Measurements from ENCODE around the gene RASGRP4. TPM values are rescaled to one million over a fixed set of nuclear protein-coding genes. Genes with fewer than 3 reads are reported as not detected.
"Not testable (repeated sequence)": the region's sequence is repeated elsewhere in the genome, so short reads cannot be mapped to it uniquely, and the experiment has no call there.

The RASGRP4 gene
- total RNA-seq: 10 to 100 TPM; 10.1 to 11.3 TPM

- H3K27ac Mint-ChIP-seq: peak within 1 kb of the TSS; percentile 96
- H3K9me3 Mint-ChIP-seq: no peaks in the 10 kb centered on the region
- ATAC-seq (replicated peaks in 1 of 2) (peak; percentile 24), DNase-seq (peak; percentile 66 to 70)
- no peaks in the 10 kb centered on the region for H3K36me3 Mint-ChIP-seq (ENCODE audit: insufficient read depth in 2 of 2)
- H3K27me3 Mint-ChIP-seq (ENCODE audit: low read depth): no peaks in the 10 kb centered on the region
- peak within 1 kb of the TSS; percentile 77 to 94 for H3K4me3 Mint-ChIP-seq
- H3K4me1 Mint-ChIP-seq (ENCODE audit: low read depth): peaks cover 42% of the 10 kb centered on the region
Measured at GRCh38 chr19:38425810-38426466, at the start of gene RASGRP4. Gene RASGRP4 (minus strand): TSS chr19:38426219. CDS start chr19:38426091, 128 bp downstream.

- H3K4me3 Mint-ChIP-seq: no peak overlapping the region
- peaks cover 14% of the 10 kb centered on the region for H3K27me3 Mint-ChIP-seq (ENCODE audit: low read depth)
- no peaks in the 10 kb centered on the region for H3K9me3 Mint-ChIP-seq
- DNase-seq (no peak), ATAC-seq (replicated peaks in 1 of 2) (no peak)
- no peak overlapping the region for H3K27ac Mint-ChIP-seq
- H3K4me1 Mint-ChIP-seq (ENCODE audit: low read depth): no peaks in the 10 kb centered on the region
- no peaks in the 10 kb centered on the region for H3K36me3 Mint-ChIP-seq (ENCODE audit: insufficient read depth in 2 of 2)
Measured at GRCh38 chr19:38475176-38475575, 49.2 kb upstream of the RASGRP4 start.

- H3K36me3 Mint-ChIP-seq (ENCODE audit: insufficient read depth in 2 of 2): no peaks in the 10 kb centered on the region
- ATAC-seq (replicated peaks in 1 of 2): no peak
- no peak overlapping the region for H3K27ac Mint-ChIP-seq
- H3K27me3 Mint-ChIP-seq (ENCODE audit: low read depth): peaks cover 13% of the 10 kb centered on the region
- no peaks in the 10 kb centered on the region for H3K4me1 Mint-ChIP-seq (ENCODE audit: low read depth)
- H3K9me3 Mint-ChIP-seq: no peaks in the 10 kb centered on the region
- H3K4me3 Mint-ChIP-seq: no peak overlapping the region
- no peak for DNase-seq
Measured at GRCh38 chr19:38473201-38473600, 47.2 kb upstream of the RASGRP4 start.

- H3K4me3 Mint-ChIP-seq; H3K9me3 Mint-ChIP-seq; ATAC-seq (replicated peaks in 1 of 2); DNase-seq; H3K36me3 Mint-ChIP-seq (ENCODE audit: insufficient read depth in 2 of 2); H3K27ac Mint-ChIP-seq; H3K27me3 Mint-ChIP-seq (ENCODE audit: low read depth); H3K4me1 Mint-ChIP-seq (ENCODE audit: low read depth): not testable (repeated sequence)
Measured at GRCh38 chr19:38472725-38473124, 46.7 kb upstream of the RASGRP4 start.

GRCh38 chr19:38470788-38471480 lies 44.9 kb upstream of the RASGRP4 start:
- Mint-ChIP-seq H3K27ac (no peak overlapping the region), H3K27me3 (ENCODE audit: low read depth) (peaks cover 10% of the 10 kb centered on the region), H3K4me1 (ENCODE audit: low read depth) (no peaks in the 10 kb centered on the region), H3K9me3 (no peaks in the 10 kb centered on the region), H3K4me3 (no peak overlapping the region), H3K36me3 (ENCODE audit: insufficient read depth in 2 of 2) (no peaks in the 10 kb centered on the region)
- DNase-seq (no peak), ATAC-seq (replicated peaks in 1 of 2) (no peak)

- no peaks in the 10 kb centered on the region for H3K4me1 Mint-ChIP-seq (ENCODE audit: low read depth)
Measured at GRCh38 chr19:38469151-38469550, 43.1 kb upstream of the RASGRP4 start.

GRCh38 chr19:38467541-38468525 lies 41.8 kb upstream of the RASGRP4 start:
- Mint-ChIP-seq H3K27ac (no peak overlapping the region), H3K4me1 (ENCODE audit: low read depth) (no peaks in the 10 kb centered on the region), H3K27me3 (ENCODE audit: low read depth) (peaks cover 10% of the 10 kb centered on the region), H3K9me3 (no peaks in the 10 kb centered on the region), H3K4me3 (no peak overlapping the region), H3K36me3 (ENCODE audit: insufficient read depth in 2 of 2) (no peaks in the 10 kb centered on the region)
- DNase-seq (no peak), ATAC-seq (replicated peaks in 1 of 2) (no peak)

More at GRCh38 chr19:38469151-38469550, 43.1 kb upstream of the RASGRP4 start:
- ATAC-seq (replicated peaks in 1 of 2) (no peak), DNase-seq (no peak)
- H3K27ac Mint-ChIP-seq: no peak overlapping the region
- no peaks in the 10 kb centered on the region for H3K9me3 Mint-ChIP-seq
- H3K27me3 Mint-ChIP-seq (ENCODE audit: low read depth): peaks cover 10% of the 10 kb centered on the region
- H3K4me3 Mint-ChIP-seq: no peak overlapping the region
- H3K36me3 Mint-ChIP-seq (ENCODE audit: insufficient read depth in 2 of 2): no peaks in the 10 kb centered on the region

GRCh38 chr19:38466050-38466449 lies 40.0 kb upstream of the RASGRP4 start:
- Mint-ChIP-seq H3K27ac (no peak overlapping the region), H3K4me1 (ENCODE audit: low read depth) (no peaks in the 10 kb centered on the region), H3K4me3 (no peak overlapping the region), H3K27me3 (ENCODE audit: low read depth) (peaks cover 14% of the 10 kb centered on the region), H3K9me3 (no peaks in the 10 kb centered on the region), H3K36me3 (ENCODE audit: insufficient read depth in 2 of 2) (no peaks in the 10 kb centered on the region)
- DNase-seq: no peak
- no peak for ATAC-seq (replicated peaks in 1 of 2)

- Mint-ChIP-seq H3K36me3 (ENCODE audit: insufficient read depth in 2 of 2) (no peaks in the 10 kb centered on the region), H3K27ac (no peak overlapping the region), H3K9me3 (no peaks in the 10 kb centered on the region)
Measured at GRCh38 chr19:38464421-38465082, 38.5 kb upstream of the RASGRP4 start.

GRCh38 chr19:38463365-38463764 lies 37.3 kb upstream of the RASGRP4 start:
- no peak for ATAC-seq (replicated peaks in 1 of 2)
- H3K9me3 Mint-ChIP-seq: no peaks in the 10 kb centered on the region
- no peak for DNase-seq
- H3K36me3 Mint-ChIP-seq (ENCODE audit: insufficient read depth in 2 of 2): no peaks in the 10 kb centered on the region
- no peaks in the 10 kb centered on the region for H3K4me1 Mint-ChIP-seq (ENCODE audit: low read depth)
- H3K4me3 Mint-ChIP-seq: no peak overlapping the region
- H3K27me3 Mint-ChIP-seq (ENCODE audit: low read depth): peaks cover 20% of the 10 kb centered on the region
- no peak overlapping the region for H3K27ac Mint-ChIP-seq

More at GRCh38 chr19:38464421-38465082, 38.5 kb upstream of the RASGRP4 start:
- Mint-ChIP-seq H3K27me3 (ENCODE audit: low read depth) (peaks cover 13% of the 10 kb centered on the region), H3K4me1 (ENCODE audit: low read depth) (no peaks in the 10 kb centered on the region), H3K4me3 (no peak overlapping the region)
- ATAC-seq (replicated peaks in 1 of 2): no peak
- DNase-seq: no peak

GRCh38 chr19:38458991-38459390 lies 33.0 kb upstream of the RASGRP4 start:
- no peaks in the 10 kb centered on the region for H3K9me3 Mint-ChIP-seq
- ATAC-seq (replicated peaks in 1 of 2) (no peak), DNase-seq (no peak)
- H3K36me3 Mint-ChIP-seq (ENCODE audit: insufficient read depth in 2 of 2): no peaks in the 10 kb centered on the region
- no peak overlapping the region for H3K4me3 Mint-ChIP-seq
- peaks cover 20% of the 10 kb centered on the region for H3K27me3 Mint-ChIP-seq (ENCODE audit: low read depth)
- H3K4me1 Mint-ChIP-seq (ENCODE audit: low read depth): no peaks in the 10 kb centered on the region
- no peak overlapping the region for H3K27ac Mint-ChIP-seq

- H3K27me3 Mint-ChIP-seq (ENCODE audit: low read depth): peaks cover 20% of the 10 kb centered on the region
- no peak overlapping the region for H3K27ac Mint-ChIP-seq
- peaks cover 0 to 2% of the 10 kb centered on the region in 2 donors for H3K36me3 Mint-ChIP-seq (ENCODE audit: insufficient read depth in 2 of 2)
- H3K9me3 Mint-ChIP-seq: peaks cover 0 to 1% of the 10 kb centered on the region in 2 donors
- no peak overlapping the region for H3K4me3 Mint-ChIP-seq
- no peak for ATAC-seq (replicated peaks in 1 of 2)
- no peaks in the 10 kb centered on the region for H3K4me1 Mint-ChIP-seq (ENCODE audit: low read depth)
- DNase-seq: no peak
Measured at GRCh38 chr19:38457690-38458405, 31.8 kb upstream of the RASGRP4 start.
